8988T (cell line): Measurements from ENCODE around the gene B4GALNT1.
"Not testable (repeated sequence)": the region's sequence is repeated elsewhere in the genome, so short reads cannot be mapped to it uniquely, and the experiment has no call there.

Source experiments
- DNase-seq: peaks from one replicate; pipeline ENCODE4 v3.0.0; 2011

B4GALNT1 gene

GRCh38 chr12:57636731-57637130 is 3.7 kb upstream of the B4GALNT1 start:
- DNase-seq, result not testable (repeated sequence)

- peak; percentile 33 for DNase-seq
Observed at GRCh38 chr12:57632073-57632957, 686 bp downstream of the B4GALNT1 start.

GRCh38 chr12:57631566-57632072 is 1.4 kb downstream of the B4GALNT1 start:
- DNase-seq, result peak; percentile 15

GRCh38 chr12:57630891-57631433 is 2.0 kb downstream of the B4GALNT1 start:
- DNase-seq, result peak; percentile 6

GRCh38 chr12:57629897-57630471 is 3.0 kb downstream of the B4GALNT1 start:
- DNase-seq, result peak; percentile 6

GRCh38 chr12:57628280-57629191 is 4.5 kb downstream of the B4GALNT1 start:
- DNase-seq, result peak; percentile 5

- DNase-seq, result peak; percentile 9
Observed at GRCh38 chr12:57627501-57628279, 5.3 kb downstream of the B4GALNT1 start.

- DNase-seq, result no peak
Observed at GRCh38 chr12:57626921-57627445, 6.0 kb downstream of the B4GALNT1 start.

- DNase-seq, result peak; percentile 9
Observed at GRCh38 chr12:57626111-57626920, 6.7 kb downstream of the B4GALNT1 start.

GRCh38 chr12:57625261-57626032 is 7.6 kb downstream of the B4GALNT1 start:
- peak; percentile 10 for DNase-seq

GRCh38 chr12:57624441-57625220 is 8.4 kb downstream of the B4GALNT1 start:
- peak; percentile 10 for DNase-seq

- peak; percentile 20 for DNase-seq
Observed at GRCh38 chr12:57623811-57624390, 9.1 kb downstream of the B4GALNT1 start.

- no peak for DNase-seq
Observed at GRCh38 chr12:57623385-57623784, 9.6 kb downstream of the B4GALNT1 start.

GRCh38 chr12:57622293-57623245 is 10.4 kb downstream of the B4GALNT1 start:
- DNase-seq, result peak; percentile 28

GRCh38 chr12:57621497-57622292 is 11.3 kb downstream of the B4GALNT1 start:
- DNase-seq, result peak; percentile 92

GRCh38 chr12:57620936-57621496 is 12.0 kb downstream of the B4GALNT1 start:
- peak; percentile 40 for DNase-seq
